ENCODE data around the gene STKLD1.

GRCh38 chr9:133346021-133346785, 30.0 kb upstream of the STKLD1 start:
- TF ChIP-seq CREB1 (IDR thresholded peaks at IDR 0.05; ENCODE audit: low read depth), result no peak
- no peak for TF ChIP-seq EGR1 (IDR thresholded peaks at IDR 0.05)
- no peak for TF ChIP-seq TAF1 (IDR thresholded peaks at IDR 0.05; ENCODE audit: low read depth)
- TF ChIP-seq EP300 (IDR thresholded peaks at IDR 0.05; ENCODE audit: borderline replicate concordance), result no peak
- no peak for TF ChIP-seq RAD21 (IDR thresholded peaks at IDR 0.05; ENCODE audit: low read depth)
- TF ChIP-seq MAX (IDR thresholded peaks at IDR 0.05), result 0 out of 2 replicates have a peak, but pooled peaks have one; percentile 1
- no peak for TF ChIP-seq TEAD4 (IDR thresholded peaks at IDR 0.05)
- no peak for TF ChIP-seq ZBTB7A (IDR thresholded peaks at IDR 0.05; ENCODE audit: low read depth)
- TF ChIP-seq YY1 (IDR thresholded peaks at IDR 0.05; ENCODE audit: low read depth), result no peak

All from Ishikawa (cell line).